GM21528 (cell line): ENCODE results near the gene ARHGAP5.
"Not testable (repeated sequence)": the region's sequence is repeated elsewhere in the genome, so short reads cannot be mapped to it uniquely, and the experiment has no call there.

Experiments used
- ATAC-seq: cut with Tn5 transposase; IDR thresholded peaks from one replicate; pipeline ENCODE4 v1.9.1; 2021; ENCODE audit warnings: mild to moderate bottlenecking, moderate library complexity; ENCODE audit not compliant: unreplicated experiment, low FRiP score

Gene ARHGAP5

GRCh38 chr14:32109676-32110547 lies 32.8 kb downstream of the ARHGAP5 start:
- no peak for ATAC-seq

GRCh38 chr14:32110548-32110896 lies 33.4 kb downstream of the ARHGAP5 start:
- ATAC-seq, result no peak

GRCh38 chr14:32121536-32121935 lies 44.4 kb downstream of the ARHGAP5 start:
- no peak for ATAC-seq

- no peak for ATAC-seq
Observed at GRCh38 chr14:32121948-32122347, 44.8 kb downstream of the ARHGAP5 start.

- not testable (repeated sequence) for ATAC-seq
Observed at GRCh38 chr14:32126899-32127730, 50.0 kb downstream of the ARHGAP5 start.

- ATAC-seq, result not testable (repeated sequence)
Observed at GRCh38 chr14:32127731-32128654, 50.9 kb downstream of the ARHGAP5 start.

GRCh38 chr14:32128703-32129102 lies 51.6 kb downstream of the ARHGAP5 start:
- no peak for ATAC-seq

- ATAC-seq, result no peak
Observed at GRCh38 chr14:32129124-32129523, 52.0 kb downstream of the ARHGAP5 start.

- not testable (repeated sequence) for ATAC-seq
Observed at GRCh38 chr14:32131689-32132088, 54.6 kb downstream of the ARHGAP5 start.

GRCh38 chr14:32134448-32135097 lies 57.5 kb downstream of the ARHGAP5 start:
- ATAC-seq, result no peak

- ATAC-seq, result no peak
Observed at GRCh38 chr14:32136027-32136825, 59.1 kb downstream of the ARHGAP5 start.

GRCh38 chr14:32137313-32137712 lies 60.2 kb downstream of the ARHGAP5 start:
- no peak for ATAC-seq

GRCh38 chr14:32137892-32138291 lies 60.8 kb downstream of the ARHGAP5 start:
- ATAC-seq, result no peak

- ATAC-seq, result no peak
Observed at GRCh38 chr14:32142341-32142740, 65.2 kb downstream of the ARHGAP5 start.

- no peak for ATAC-seq
Observed at GRCh38 chr14:32142754-32143437, 65.8 kb downstream of the ARHGAP5 start.

GRCh38 chr14:32150392-32150791 lies 73.3 kb downstream of the ARHGAP5 start:
- ATAC-seq, result no peak

- no peak for ATAC-seq
Observed at GRCh38 chr14:32166029-32166428, 88.9 kb downstream of the ARHGAP5 start.

- ATAC-seq, result no peak
Observed at GRCh38 chr14:32166924-32167323, 89.8 kb downstream of the ARHGAP5 start.

GRCh38 chr14:32167907-32168306 lies 90.8 kb downstream of the ARHGAP5 start:
- ATAC-seq, result no peak
